Measurements from ENCODE around the gene LOXL4.

Gene LOXL4

GRCh38 chr10:98240524-98240923 is 27.5 kb downstream of the LOXL4 start:
- no peak for TF ChIP-seq REST (IDR thresholded peaks at IDR 0.05; ENCODE audit: insufficient replicate concordance, low read depth)
- no peak for TF ChIP-seq SPI1 (IDR thresholded peaks at IDR 0.05; ENCODE audit: borderline replicate concordance, low read depth)
- TF ChIP-seq CTCF (IDR thresholded peaks at IDR 0.05; ENCODE audit: insufficient read depth, low read length), result no peak
- no peak for TF ChIP-seq POLR2AphosphoS5 (IDR thresholded peaks at IDR 0.05; ENCODE audit: low read depth)
- no peak for TF ChIP-seq GABPA (IDR thresholded peaks at IDR 0.05; ENCODE audit: low read depth)

GRCh38 chr10:98238391-98238790 is 29.6 kb downstream of the LOXL4 start:
- Histone ChIP-seq H3K4me3 (replicated peaks; ENCODE audit: insufficient read depth, low read length) (no peak overlapping the region), H3K27me3 (ENCODE audit: insufficient read depth, poor library complexity, severe bottlenecking) (no peaks in the 10 kb centered on the region), H3K27ac (replicated peaks) (no peak overlapping the region)
- TF ChIP-seq CTCF (IDR thresholded peaks at IDR 0.05; ENCODE audit: insufficient read depth, low read length) (no peak), SPI1 (IDR thresholded peaks at IDR 0.05; ENCODE audit: borderline replicate concordance, low read depth) (no peak)
- no peak for DNase-seq (ENCODE audit: low read depth in 1 of 2, low spot score in 1 of 2)

More at GRCh38 chr10:98240524-98240923, 27.5 kb downstream of the LOXL4 start:
- Histone ChIP-seq H3K27ac (replicated peaks) (no peak overlapping the region), H3K4me3 (replicated peaks; ENCODE audit: insufficient read depth, low read length) (no peak overlapping the region), H3K27me3 (ENCODE audit: insufficient read depth, poor library complexity, severe bottlenecking) (no peaks in the 10 kb centered on the region)
- DNase-seq (ENCODE audit: low read depth in 1 of 2, low spot score in 1 of 2), result no peak

GRCh38 chr10:98236862-98237261 is 31.1 kb downstream of the LOXL4 start:
- no peaks in the 10 kb centered on the region for H3K27me3 ChIP-seq (ENCODE audit: insufficient read depth, poor library complexity, severe bottlenecking)
- H3K4me3 ChIP-seq (replicated peaks; ENCODE audit: insufficient read depth, low read length), result no peak overlapping the region
- no peak for DNase-seq (ENCODE audit: low read depth in 1 of 2, low spot score in 1 of 2)
- H3K27ac ChIP-seq (replicated peaks), result no peak overlapping the region
- TF ChIP-seq REST (IDR thresholded peaks at IDR 0.05; ENCODE audit: insufficient replicate concordance, low read depth) (no peak), GABPA (IDR thresholded peaks at IDR 0.05; ENCODE audit: low read depth) (no peak), SPI1 (IDR thresholded peaks at IDR 0.05; ENCODE audit: borderline replicate concordance, low read depth) (no peak), POLR2AphosphoS5 (IDR thresholded peaks at IDR 0.05; ENCODE audit: low read depth) (no peak), CTCF (IDR thresholded peaks at IDR 0.05; ENCODE audit: insufficient read depth, low read length) (no peak)

- Histone ChIP-seq H3K4me3 (replicated peaks; ENCODE audit: insufficient read depth, low read length) (no peak overlapping the region), H3K27me3 (ENCODE audit: insufficient read depth, poor library complexity, severe bottlenecking) (no peaks in the 10 kb centered on the region), H3K27ac (replicated peaks) (no peak overlapping the region)
- DNase-seq (ENCODE audit: low read depth in 1 of 2, low spot score in 1 of 2), result no peak
- TF ChIP-seq SPI1 (IDR thresholded peaks at IDR 0.05; ENCODE audit: borderline replicate concordance, low read depth) (no peak), CTCF (IDR thresholded peaks at IDR 0.05; ENCODE audit: insufficient read depth, low read length) (no peak), GABPA (IDR thresholded peaks at IDR 0.05; ENCODE audit: low read depth) (no peak), POLR2AphosphoS5 (IDR thresholded peaks at IDR 0.05; ENCODE audit: low read depth) (no peak), REST (IDR thresholded peaks at IDR 0.05; ENCODE audit: insufficient replicate concordance, low read depth) (no peak)
Measured at GRCh38 chr10:98235846-98236245, 32.1 kb downstream of the LOXL4 start.
